HG03432 (cell line): Measurements from ENCODE around the gene MGAT1.
"Not testable (repeated sequence)": the region's sequence is repeated elsewhere in the genome, so short reads cannot be mapped to it uniquely, and the experiment has no call there.

Source experiments
- ATAC-seq: cut with Tn5 transposase; IDR thresholded peaks from one replicate; pipeline ENCODE4 v1.9.1; 2021; ENCODE audit warnings: mild to moderate bottlenecking, moderate library complexity; ENCODE audit not compliant: unreplicated experiment

MGAT1 gene

DNA sequence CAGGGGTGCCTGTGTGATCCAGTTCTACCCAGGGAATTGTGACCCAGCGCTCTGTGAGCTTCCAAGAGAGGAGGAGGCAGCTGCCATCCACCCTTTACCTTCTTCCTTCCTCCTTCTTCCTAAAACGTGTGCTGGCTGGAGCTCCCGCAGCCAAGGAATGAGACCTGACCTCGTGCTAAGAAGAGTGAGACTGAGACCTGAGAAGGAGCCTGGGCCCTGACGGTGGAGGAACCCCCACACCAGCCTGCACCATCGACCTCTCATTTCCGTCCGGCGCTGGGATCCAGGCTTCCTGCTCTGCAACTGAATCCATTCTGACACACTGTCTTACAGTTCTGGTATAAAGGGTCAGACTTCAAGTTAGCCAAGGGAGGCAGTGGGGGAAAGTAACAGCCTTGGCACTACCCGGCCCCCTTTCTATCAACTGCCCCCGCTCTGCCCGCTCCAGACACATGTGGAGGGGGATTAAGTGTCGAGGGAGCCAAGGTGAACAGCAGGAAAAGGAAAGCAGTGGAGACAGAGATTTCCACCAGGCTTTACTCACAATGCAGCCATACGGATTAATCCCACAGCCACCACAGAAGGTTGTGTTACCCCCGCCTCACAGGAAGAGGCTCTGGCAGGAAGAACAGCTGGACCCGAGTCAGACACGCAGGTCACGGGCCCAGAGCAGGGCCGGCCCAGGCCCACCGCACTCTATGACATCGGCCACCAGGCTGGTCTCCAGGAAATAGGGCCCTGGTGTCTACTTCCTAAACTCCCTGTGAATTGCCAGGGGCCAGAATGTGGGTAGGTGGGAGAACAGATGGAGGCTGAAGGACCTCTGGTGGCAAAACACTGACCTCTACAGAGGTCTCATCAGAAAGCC lies 15.8 kb downstream of the MGAT1 start:
- ATAC-seq: no peak

DNA sequence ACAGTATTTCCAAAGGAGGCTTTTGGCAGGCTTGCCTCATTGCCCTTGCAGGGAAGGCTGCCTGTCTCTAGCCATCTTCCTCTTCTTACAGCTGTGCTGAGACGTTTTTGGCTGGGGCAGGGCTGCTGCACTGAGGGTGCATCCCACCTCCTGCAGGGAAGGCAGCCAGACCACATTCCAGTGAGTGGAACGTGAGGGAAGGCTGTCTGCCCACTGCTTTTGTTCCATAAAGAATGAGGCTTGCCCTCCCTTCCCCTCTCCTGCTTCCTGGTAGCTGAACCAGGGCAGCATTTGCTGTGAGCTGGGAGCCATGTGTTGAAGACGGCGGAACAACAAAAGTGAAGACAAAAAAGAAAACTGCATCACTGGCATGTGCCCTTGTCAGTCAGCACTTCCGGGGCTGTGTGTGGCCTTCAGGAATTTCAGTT lies 16.8 kb downstream of the MGAT1 start:
- no peak for ATAC-seq

DNA sequence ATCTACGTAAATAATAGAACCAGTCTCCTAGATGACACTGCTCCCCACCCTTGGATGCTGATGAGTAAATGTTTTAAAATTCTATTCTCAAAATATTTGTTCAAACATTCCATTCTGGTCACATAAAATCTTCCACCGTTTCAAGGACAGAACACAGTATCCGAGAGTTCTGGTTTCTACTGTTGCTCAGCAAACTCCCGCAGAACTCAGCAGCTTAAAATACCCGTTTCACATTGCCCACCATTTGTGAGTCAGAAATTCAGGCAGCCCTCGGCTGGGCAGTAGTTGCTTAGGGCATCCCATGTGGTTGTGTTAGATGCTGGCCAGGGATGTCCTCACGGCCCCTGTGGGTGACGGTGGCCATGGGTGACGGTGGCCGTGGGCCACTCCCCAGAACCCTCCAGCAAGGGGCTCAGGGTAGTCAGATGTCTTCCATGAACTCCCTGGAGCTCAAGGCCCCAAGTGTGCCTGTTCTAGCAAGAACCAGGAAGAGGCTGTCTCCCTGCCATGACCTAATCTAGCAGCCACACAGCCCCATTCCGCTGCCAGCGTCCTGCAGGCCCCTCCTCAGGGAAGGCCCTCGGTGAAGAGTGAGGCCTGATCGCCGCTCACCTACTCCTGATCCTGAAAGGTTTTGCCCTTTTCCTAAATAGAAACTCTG lies 17.4 kb downstream of the MGAT1 start:
- no peak for ATAC-seq

DNA sequence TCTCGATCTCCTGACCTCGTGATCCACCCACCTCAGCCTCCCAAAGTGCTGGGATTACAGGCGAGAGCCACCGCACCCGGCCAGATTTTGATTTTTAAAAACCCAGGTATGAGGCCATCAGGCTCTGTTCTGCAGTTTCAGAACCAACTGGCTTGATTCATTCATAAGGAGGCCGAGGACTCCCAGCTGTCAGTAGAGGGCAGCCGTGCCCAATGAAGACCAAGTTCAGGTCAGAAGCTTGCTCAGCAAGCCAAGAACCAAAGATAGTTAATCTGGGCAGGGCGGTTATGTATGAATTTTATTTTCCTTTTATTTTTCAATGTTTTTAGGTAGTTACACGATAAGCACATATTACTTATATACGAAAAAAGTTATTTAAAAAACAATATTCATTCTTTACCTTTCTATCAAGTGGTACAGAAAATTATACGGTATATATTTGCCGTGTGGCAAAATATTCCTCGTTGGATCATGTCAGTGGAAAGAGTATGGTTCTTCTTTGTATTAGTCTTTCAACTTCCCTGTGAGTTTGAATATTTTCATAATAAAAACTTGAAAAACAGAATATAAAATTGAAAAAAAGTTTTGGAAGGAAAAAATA lies 18.0 kb downstream of the MGAT1 start:
- no peak for ATAC-seq

DNA sequence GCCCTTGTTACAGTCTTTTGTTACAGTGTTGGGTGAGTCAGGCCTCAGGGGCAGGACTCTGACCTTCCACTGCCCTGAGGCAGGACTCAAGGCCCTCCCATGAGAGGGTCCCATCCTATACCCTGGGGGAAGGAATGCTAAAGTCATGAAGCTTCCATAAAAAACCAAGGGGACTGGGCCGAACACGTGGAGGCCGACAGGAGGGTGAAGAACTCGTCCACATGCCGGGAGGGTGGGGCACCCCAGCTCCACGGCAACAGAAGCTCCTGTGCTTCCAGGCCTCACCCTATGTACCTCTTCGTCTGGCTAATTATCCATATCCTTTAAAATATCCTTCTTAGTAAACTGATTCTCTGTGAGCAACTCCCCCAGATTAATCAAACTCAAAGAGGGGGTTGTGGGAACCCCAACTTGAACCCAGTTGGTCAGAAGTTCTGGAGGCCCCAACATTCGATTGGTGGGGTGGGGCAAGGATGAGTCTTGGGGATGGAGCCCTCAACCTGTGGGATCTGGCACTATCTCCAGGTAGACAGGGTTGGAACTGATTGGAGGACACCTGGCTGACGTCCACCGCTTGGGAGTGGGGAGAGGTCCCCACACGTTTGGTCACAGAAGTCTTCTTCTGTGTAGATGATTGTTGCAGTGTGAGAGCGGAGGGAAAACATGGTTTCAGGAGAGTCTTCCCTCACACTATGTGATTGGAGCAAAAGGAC lies 19.1 kb downstream of the MGAT1 start:
- ATAC-seq: no peak

DNA sequence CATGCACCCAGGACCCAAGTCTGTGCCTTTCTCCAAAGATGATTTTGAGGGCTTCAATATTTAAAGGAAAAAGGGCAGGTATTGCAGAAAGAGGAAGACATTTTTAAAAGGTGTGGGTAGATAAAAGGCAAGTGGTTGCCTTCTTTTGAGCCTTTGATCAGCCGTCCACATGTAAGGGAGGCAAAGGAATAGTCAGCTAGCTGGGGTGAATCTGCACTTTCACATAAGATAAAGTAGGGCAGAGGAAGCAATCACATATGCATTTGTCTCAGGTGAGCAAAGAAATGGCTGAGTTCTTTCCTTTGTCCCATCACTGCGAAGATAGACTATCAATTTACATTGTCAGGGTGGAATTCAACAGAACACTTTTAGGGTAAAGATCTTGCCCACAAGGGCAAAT lies 19.9 kb downstream of the MGAT1 start:
- no peak for ATAC-seq

DNA sequence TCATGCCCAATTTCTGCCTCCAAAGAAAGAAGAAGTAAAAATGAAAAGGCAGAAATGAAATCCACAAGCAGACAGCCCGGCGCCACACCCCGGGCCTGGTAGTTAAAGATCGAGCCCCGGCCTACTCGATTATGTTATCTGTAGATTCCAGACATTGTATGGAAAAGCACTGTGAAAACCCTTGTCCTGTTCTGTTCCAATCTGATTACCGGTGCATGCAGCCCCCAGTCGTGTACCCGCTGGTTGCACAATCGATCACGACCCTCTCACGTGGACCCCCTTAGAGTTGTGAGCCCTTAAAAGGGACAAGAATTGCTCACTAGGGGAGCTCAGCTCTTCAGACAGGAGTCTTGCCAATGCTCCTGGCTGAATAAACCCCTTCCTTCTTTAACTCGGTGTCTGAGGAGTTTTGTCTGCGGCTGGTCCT lies 20.7 kb downstream of the MGAT1 start:
- not testable (repeated sequence) for ATAC-seq

DNA sequence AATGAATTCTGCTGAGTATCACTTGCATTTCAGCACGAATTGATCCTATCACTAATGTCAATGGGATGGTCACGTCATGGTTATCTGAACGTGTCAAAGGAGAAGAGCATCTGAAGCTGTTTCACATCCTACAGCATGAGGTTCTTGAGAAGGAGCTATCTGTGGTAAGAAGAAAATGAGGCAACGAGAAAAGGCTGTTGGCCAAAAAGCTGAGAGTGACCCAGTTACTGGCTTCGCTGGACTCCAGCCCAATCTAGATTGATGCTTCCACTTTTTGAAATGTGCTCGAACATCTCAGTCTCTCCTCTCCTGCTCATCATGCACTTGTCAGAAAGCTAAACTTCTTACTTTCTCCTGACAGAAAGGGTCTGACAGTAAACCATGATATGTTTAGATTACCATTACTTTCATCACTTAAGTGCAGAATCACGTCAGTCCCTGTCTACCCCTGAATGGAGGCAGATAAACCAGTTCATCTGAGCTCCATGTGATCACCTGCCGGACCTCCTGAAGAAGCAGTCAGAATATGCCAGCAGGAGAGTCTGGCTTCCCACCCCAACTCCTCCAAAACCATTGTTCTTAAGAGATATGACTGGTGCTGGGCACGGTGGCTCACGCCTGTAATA lies 22.5 kb downstream of the MGAT1 start:
- no peak for ATAC-seq

DNA sequence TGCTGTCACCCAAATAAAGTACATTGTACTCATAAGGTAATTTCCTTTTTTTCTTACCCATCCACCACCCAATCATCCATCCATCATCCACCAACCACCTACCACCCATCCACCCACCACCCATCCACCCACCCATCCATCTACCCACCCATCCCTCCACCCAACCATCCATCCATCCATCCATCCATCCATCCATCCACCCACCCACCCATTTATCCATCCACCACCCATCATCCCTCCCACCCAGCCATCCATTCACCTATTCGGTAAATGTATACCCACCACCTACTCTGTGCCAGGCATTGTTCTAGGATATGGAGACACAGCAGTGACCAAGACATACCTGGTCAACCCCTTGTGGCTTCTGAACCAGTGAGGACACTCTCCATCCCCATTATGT lies 25.1 kb downstream of the MGAT1 start:
- ATAC-seq: no peak

DNA sequence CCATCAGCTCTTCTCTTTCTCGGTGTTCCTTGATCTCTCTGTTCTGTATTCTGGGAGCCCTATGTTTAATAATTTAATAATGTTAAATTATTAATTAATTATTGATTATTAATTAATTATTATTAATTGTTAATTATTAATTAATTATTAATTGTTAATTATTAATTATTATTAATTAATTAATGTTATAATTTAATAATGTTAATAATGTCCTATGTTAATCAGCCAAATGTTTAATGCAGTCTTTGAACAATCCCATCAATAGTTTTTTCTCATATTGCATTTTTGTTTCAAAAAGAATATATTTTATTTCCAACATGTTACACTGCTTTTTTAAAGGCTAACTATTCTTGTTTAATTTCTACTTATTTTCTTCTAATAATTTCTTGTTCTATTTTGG lies 26.2 kb downstream of the MGAT1 start:
- no peak for ATAC-seq

DNA sequence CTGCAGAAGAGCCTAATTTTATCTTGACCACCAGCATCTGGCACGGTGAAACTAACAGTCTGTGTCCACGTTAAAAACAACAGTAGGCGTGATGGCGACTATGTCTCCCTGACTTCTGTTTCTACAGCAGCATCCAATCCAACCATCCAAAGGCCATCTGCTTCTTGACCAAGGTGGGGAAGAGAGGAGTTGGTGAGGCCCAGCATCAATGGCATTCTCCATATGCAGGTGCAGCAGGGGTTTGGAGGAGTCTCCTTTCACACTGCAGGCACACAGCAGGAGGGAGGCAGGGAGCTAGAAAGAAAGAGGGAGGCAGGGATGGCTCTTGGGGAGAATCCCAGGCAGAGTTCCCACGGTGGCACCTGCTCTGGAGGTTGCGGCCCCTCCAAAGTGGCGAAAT lies 27.0 kb downstream of the MGAT1 start:
- no peak for ATAC-seq

DNA sequence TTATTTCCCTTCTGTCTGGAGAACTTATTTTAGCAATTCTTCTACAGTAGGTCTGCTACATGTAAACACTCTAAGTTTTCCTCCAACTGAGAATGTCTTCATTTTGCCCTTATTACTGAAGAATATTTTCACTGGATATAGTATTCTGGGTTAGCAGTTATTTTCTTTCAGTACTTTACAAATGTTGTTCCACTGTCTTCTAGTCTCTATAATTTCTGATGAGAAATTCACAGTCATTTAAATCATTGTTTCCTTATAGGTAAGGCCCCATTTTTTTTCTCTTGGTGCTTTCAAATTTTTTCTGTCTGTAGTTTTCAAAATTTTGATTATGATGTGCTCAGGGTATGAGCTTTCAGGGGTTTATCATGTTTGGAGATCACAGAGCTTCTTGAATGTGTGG lies 30.8 kb downstream of the MGAT1 start:
- no peak for ATAC-seq

DNA sequence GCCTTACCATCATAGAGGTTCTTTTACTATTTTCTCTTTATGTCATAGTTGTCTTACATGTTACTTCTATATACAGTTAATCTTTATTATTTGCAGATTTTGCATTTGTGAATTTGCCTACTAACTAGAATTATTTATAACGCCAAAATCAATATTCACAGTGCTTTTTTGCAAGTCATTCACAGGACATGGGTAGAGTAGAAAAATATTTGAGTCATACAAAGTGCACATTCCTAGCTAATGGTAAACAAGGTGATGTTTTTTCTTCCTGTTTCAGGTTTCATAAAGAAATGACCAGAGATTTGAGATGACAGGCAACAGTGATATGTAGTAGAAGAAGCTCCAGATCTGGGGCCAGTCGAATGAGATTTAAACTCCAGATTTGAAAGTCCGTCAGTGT lies 32.8 kb downstream of the MGAT1 start:
- ATAC-seq: no peak

DNA sequence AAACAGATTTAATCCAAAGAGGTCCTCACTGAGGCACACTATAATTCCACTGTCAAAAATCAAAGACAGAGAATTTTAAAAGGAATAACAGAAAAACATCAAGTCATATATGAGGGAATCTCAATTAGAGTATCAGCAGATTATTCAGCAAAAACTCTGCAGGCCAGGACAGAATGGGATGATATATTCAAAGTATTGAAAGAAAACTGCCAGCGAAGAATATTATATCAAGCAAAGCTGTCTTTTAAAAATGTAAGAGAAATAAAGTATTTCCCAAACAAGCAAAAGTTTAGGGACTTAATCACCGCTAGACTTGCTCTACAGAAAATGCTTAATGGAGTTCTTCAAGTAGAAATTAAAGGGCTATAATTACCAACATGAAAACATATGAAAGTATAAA lies 47.0 kb downstream of the MGAT1 start:
- ATAC-seq: no peak

DNA sequence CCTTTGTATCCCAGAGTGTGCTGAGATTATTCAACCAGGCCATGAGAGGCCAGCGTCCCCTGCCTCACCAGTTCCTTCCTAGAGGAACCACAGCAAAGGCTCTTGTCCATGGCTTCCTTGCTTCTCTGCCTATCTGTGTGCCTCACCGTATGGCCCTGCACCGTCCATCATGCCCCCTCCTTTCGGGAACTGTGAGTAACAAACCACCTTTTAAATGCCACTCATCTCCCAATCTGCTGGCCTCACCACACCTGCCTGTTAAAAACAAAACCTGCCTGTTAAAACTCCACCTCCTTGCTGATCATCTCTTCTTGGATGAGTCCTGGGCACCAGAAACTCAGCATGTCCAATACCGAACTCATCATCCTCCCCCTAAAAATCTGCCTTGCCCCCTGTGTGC lies 58.4 kb downstream of the MGAT1 start:
- no peak for ATAC-seq

DNA sequence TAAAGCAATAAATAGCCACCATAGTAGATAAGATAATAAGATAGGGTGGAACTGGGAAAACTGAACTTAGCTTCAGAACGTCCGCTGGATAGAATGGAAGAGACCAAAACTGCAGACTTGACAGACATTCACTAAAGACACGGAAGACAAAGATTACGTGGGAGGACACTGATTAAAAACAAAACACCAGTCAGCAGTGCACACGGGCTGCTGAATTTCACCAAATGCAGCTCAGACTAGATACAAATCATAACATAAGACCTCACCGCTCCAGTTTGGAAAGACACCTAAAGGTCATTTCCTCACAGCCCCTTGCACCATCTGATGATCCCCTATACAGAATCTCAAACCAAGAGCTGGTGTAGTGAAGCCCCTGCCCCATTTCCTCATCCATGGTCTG lies 59.9 kb downstream of the MGAT1 start:
- ATAC-seq: no peak

DNA sequence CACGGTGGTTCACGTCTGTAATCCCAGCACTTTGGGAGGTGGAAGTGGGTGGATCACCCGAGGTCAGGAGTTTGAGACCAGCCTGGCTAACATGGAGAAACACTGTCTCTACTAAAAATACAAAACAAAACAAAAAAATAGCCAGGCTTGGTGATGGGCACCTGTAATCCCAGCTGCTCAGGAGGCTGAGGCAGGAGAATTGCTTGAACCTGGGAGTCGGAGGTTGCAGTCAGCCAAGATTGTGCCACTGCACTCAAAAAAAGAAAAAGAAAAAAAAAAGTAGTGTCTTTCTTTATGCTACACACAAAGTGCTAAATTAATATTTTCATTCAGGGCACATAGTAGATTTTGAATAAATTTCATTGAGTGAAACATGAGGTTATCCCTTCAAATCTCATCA lies 61.7 kb downstream of the MGAT1 start:
- not testable (repeated sequence) for ATAC-seq

DNA sequence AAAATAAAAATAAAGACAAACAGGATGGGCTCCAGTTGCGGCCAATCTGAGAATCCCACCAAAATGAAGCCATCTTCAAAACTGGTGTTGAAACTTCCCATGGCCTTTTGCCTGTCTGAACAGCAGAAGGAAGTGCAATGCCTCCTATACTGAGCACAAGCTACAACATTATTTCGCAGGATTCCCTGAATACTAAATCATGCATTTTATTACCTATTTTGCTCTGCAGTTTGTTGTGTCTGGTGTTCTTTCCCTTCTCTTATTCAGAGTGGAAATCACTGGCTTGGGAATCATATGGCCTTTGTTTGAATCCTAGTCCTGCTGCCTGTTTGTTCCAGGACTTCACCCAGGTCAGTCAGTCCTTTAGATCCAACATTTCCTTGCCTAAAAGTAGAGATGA lies 62.6 kb downstream of the MGAT1 start, which contains the start of gene OR2Y1:
Gene OR2Y1, minus strand, starts transcription at position 101 of the 400 bp plus-strand sequence. Its CDS starts 0 bp downstream, at position 101.
- ATAC-seq: no peak

DNA sequence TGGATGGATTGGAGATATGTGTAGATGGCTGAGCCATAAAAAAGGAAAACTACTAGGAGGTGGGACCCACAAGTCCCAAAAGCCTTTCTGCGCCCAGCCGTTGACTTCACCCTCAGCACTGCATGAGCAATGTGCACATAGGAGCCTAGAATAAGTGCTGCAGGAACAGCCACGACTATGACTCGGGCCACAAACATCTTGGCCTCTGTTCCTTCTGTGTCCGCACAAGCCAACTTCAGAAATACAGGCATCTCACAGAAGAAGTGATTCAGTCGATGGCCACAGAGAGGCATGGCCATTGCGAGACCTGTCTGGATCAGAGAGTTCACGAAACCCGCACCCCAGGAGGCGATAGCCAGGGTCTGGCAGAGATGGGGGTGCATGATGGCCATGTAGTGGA lies 63.3 kb downstream of the MGAT1 start:
- ATAC-seq: no peak

DNA sequence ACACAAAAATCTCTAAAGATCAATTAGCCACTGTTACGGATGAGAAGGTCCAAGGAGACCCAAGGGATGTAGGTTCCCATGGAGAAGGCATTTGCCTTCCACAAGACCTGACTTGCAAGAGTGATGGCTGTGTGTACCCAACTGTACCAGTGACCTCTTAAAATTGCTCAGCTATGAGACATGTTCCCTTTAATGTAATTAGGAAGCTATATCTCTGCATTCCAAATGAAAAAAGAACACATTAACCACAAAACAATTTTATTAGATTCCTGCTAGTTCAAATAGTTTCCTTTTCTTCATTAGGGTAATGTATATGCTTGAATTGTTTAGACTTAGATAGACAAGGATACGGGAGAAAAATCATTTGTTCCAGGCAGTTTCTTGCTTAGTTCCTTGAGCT lies 66.1 kb downstream of the MGAT1 start:
- ATAC-seq: no peak
